Testis (tissue), 2 donors: ENCODE data around the gene IQCH.

Experiments used
- POLR2A ChIP-seq: fragments of 450-650 bp; IDR thresholded peaks from one replicate; pipeline ENCODE4 v1.6.1; 2017; ENCODE audit warnings: antibody characterized with exemption, mild to moderate bottlenecking, moderate library complexity
- TF ChIP-seq, protein P1 (sequence below), 3 experiments: fragments of 450-650 bp in 2 of 3; fragments of 200-600 bp in 1 of 3; sonication (generic) in 1 of 3; IDR thresholded peaks; one replicate each; pipeline ENCODE4 v1.5.1; 2016 to 2019; ENCODE audit warnings: antibody characterized with exemption in 3 of 3, mild to moderate bottlenecking in 2 of 3, moderate library complexity in 1 of 3

- TF ChIP-seq, protein P1, sequence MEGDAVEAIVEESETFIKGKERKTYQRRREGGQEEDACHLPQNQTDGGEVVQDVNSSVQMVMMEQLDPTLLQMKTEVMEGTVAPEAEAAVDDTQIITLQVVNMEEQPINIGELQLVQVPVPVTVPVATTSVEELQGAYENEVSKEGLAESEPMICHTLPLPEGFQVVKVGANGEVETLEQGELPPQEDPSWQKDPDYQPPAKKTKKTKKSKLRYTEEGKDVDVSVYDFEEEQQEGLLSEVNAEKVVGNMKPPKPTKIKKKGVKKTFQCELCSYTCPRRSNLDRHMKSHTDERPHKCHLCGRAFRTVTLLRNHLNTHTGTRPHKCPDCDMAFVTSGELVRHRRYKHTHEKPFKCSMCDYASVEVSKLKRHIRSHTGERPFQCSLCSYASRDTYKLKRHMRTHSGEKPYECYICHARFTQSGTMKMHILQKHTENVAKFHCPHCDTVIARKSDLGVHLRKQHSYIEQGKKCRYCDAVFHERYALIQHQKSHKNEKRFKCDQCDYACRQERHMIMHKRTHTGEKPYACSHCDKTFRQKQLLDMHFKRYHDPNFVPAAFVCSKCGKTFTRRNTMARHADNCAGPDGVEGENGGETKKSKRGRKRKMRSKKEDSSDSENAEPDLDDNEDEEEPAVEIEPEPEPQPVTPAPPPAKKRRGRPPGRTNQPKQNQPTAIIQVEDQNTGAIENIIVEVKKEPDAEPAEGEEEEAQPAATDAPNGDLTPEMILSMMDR (IDR thresholded peaks at IDR 0.05) = no peak
- TF ChIP-seq POLR2A = no peak
Observed at GRCh38 chr15:67251318-67251717, 3.3 kb upstream of the IQCH start.
